ENCODE measurements around the gene AKAP1. TPM values are rescaled to one million over a fixed set of nuclear protein-coding genes. Genes with fewer than 3 reads are reported as not detected.
"Not testable (repeated sequence)": the region's sequence is repeated elsewhere in the genome, so short reads cannot be mapped to it uniquely, and the experiment has no call there.

AKAP1 gene
- polyA plus RNA-seq, 1 experiment = 6.5 TPM

DNA sequence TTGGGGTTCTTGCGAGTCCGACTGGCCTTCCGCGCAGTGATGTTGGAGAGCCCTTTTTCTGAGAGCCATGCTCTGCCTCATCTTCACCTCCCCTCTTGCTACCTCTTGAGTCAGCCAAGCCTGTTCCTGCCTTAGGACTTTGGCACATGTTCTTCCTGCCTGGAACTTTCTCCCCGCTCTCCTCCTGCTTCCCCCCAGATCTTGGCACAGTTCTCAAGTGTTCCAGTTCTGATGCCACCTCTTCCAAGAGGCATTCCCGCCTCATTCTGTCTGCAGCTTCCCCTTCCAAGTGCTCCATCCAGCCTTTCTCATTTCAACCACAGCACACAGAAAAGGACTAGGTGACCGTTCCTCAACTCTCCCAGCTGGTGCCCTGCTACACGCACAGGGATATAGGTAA, 7.7 kb downstream of the AKAP1 start:
- DNase-seq (ENCODE audit: low read depth, low spot score) = no peak
- no peaks in the 10 kb centered on the region for H3K27me3 ChIP-seq (ENCODE audit: control insufficient read depth, insufficient read depth, low read length)
- H3K9me3 ChIP-seq (ENCODE audit: control insufficient read depth, insufficient read depth, low read length) = no peaks in the 10 kb centered on the region
- CTCF ChIA-PET = interaction anchor here (2.3 kb wide), 1 partner anchor 14 kb away, joined by 5 read pairs; no protein-coding TSS in a partner anchor
- POLR2A ChIA-PET = no interaction called here
- TF ChIP-seq, protein P1, sequence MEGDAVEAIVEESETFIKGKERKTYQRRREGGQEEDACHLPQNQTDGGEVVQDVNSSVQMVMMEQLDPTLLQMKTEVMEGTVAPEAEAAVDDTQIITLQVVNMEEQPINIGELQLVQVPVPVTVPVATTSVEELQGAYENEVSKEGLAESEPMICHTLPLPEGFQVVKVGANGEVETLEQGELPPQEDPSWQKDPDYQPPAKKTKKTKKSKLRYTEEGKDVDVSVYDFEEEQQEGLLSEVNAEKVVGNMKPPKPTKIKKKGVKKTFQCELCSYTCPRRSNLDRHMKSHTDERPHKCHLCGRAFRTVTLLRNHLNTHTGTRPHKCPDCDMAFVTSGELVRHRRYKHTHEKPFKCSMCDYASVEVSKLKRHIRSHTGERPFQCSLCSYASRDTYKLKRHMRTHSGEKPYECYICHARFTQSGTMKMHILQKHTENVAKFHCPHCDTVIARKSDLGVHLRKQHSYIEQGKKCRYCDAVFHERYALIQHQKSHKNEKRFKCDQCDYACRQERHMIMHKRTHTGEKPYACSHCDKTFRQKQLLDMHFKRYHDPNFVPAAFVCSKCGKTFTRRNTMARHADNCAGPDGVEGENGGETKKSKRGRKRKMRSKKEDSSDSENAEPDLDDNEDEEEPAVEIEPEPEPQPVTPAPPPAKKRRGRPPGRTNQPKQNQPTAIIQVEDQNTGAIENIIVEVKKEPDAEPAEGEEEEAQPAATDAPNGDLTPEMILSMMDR (IDR thresholded peaks at IDR 0.05; ENCODE audit: low read depth, low read length) = no peak
- H3K27ac ChIP-seq (ENCODE audit: low read depth, low read length) = no peak overlapping the region
- no peak overlapping the region for H3K4me3 ChIP-seq (ENCODE audit: low read depth, low read length)

DNA sequence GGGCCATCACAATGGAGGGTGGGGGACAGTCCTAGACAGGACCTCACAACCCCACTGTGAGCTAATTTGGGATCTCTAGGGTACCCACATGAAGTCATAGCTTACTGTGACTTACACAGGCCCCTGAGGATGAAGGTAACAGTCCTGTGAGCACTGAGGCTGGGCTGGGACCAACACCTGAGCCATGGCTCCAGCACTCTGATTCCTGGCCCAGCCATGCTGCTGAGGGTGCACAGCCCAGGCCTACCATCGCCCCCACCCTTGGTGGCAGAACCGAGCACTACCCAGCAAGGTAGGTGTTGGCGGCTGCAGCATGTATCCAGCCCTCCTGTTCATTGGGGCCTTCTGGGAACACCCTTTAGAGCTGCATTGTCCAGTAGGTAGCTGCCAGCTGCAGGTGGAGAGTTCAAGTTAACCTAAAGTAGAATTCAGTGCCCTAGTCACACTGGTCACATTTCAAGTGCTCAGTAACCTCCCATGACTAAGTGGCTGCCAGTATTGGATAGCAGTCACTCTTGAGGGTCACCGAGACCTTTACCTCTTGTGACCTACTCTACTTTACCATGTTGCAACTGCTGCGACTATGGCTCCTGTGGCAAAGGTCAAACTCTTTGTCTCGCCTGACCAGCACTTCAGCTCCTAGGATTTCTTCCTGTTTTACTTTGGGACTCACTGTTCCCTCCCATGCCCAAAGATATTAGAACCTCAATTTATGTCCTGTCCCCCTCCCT, 11.6 kb downstream of the AKAP1 start:
- no peak for DNase-seq (ENCODE audit: low read depth, low spot score)
- H3K27me3 ChIP-seq (ENCODE audit: control insufficient read depth, insufficient read depth, low read length) = no peaks in the 10 kb centered on the region
- POLR2A ChIA-PET = no interaction called here
- H3K27ac ChIP-seq (ENCODE audit: low read depth, low read length) = no peak overlapping the region
- no peak overlapping the region for H3K4me3 ChIP-seq (ENCODE audit: low read depth, low read length)
- CTCF ChIA-PET = interaction anchor here (0.6 to 1.4 kb wide), 3 partner anchors 24 to 737 kb away, joined by 3 to 4 read pairs (median 3); no protein-coding TSS in a partner anchor
- no peaks in the 10 kb centered on the region for H3K9me3 ChIP-seq (ENCODE audit: control insufficient read depth, insufficient read depth, low read length)
- TF ChIP-seq, protein P1 (IDR thresholded peaks at IDR 0.05; ENCODE audit: low read depth, low read length) = no peak

DNA sequence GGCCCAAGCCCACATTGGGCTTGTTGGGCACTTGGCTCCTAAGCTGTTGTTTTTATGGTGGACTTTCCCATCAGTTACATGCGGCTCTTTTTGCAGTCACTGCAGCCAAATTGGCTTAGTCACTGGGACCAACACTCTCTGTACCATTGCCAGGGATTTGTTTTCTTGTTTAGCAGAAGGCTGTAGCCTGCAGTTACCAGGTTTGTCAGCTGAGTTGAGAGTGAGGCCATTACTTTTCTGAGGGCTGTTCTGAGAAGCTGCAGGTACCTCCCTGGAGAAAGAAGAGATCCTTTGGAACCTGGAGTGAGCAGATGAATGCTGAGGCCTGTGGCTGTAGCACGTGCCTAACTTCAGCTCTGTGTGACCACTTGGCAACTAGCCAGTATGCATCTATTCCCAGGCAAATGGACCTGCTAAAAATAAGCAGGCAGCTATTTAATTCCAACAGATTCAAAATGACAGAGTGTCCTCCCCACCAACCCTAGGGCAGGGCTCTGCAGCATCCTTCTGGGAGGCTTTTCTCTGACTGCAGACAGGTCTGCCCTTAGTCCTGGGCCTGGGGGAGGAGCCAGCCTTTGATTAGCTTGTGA, 12.9 kb downstream of the AKAP1 start:
- CTCF ChIA-PET = interaction anchor here (0.6 to 1.4 kb wide), 2 partner anchors 21 to 145 kb away, joined by 3 to 4 read pairs; no protein-coding TSS in a partner anchor

DNA sequence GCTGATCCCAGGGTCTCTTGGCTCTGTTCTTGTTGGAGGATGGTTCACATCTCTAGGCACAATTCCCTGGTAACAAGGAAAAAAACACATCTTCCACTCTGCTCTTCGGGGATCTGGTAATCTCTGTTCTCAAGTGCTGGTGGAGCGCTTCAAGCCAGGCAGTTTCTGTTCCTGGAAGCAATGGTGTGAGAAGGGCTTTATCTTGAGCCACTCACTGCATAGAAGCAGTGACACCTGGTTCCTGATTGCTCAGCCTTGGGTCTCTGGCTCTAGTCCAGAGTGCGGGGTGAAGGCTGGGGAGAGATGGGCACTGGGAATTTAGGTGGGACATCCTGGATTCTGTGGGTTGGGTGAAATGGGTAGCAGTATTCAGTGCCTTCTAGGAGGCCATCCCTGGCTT, 14.1 kb downstream of the AKAP1 start:
- CTCF ChIA-PET = no interaction called here
- no peaks in the 10 kb centered on the region for H3K9me3 ChIP-seq (ENCODE audit: control insufficient read depth, insufficient read depth, low read length)
- TF ChIP-seq, protein P1 (IDR thresholded peaks at IDR 0.05; ENCODE audit: low read depth, low read length) = no peak
- DNase-seq (ENCODE audit: low read depth, low spot score) = no peak
- no peak overlapping the region for H3K27ac ChIP-seq (ENCODE audit: low read depth, low read length)
- H3K4me3 ChIP-seq (ENCODE audit: low read depth, low read length) = no peak overlapping the region
- H3K27me3 ChIP-seq (ENCODE audit: control insufficient read depth, insufficient read depth, low read length) = no peaks in the 10 kb centered on the region
- POLR2A ChIA-PET = no interaction called here

More for the DNA sequence above, 12.9 kb downstream of the AKAP1 start:
- no peak overlapping the region for H3K27ac ChIP-seq (ENCODE audit: low read depth, low read length)
- TF ChIP-seq, protein P1 (IDR thresholded peaks at IDR 0.05; ENCODE audit: low read depth, low read length) = no peak
- no peak for DNase-seq (ENCODE audit: low read depth, low spot score)
- no peaks in the 10 kb centered on the region for H3K27me3 ChIP-seq (ENCODE audit: control insufficient read depth, insufficient read depth, low read length)
- POLR2A ChIA-PET = no interaction called here
- H3K4me3 ChIP-seq (ENCODE audit: low read depth, low read length) = no peak overlapping the region
- no peaks in the 10 kb centered on the region for H3K9me3 ChIP-seq (ENCODE audit: control insufficient read depth, insufficient read depth, low read length)

DNA sequence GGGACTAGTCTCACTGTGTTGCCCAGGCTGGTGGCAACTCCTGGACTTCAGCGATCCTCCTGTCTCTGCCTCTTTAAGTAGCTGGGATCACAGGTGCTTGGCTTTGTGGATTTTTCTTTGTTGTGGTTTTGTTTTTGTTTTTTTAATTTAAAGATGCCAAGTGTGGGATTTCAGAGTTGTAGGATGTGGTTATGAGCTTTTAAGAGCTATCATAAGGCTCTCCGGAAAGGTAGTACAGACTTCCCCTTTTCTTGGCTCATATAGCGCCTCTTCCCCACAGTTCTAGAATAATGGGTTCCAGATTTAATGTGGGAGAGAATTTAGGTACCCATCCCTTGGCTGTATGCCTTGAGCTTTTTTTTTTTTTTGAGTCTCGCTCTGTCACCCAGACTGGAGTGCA, 17.1 kb downstream of the AKAP1 start:
- no peak overlapping the region for H3K4me3 ChIP-seq (ENCODE audit: low read depth, low read length)
- TF ChIP-seq, protein P1 (IDR thresholded peaks at IDR 0.05; ENCODE audit: low read depth, low read length) = no peak
- DNase-seq (ENCODE audit: low read depth, low spot score) = no peak
- H3K27ac ChIP-seq (ENCODE audit: low read depth, low read length) = no peak overlapping the region
- ChIA-PET POLR2A (no interaction called here), CTCF (no interaction called here)
- no peaks in the 10 kb centered on the region for H3K27me3 ChIP-seq (ENCODE audit: control insufficient read depth, insufficient read depth, low read length)
- H3K9me3 ChIP-seq (ENCODE audit: control insufficient read depth, insufficient read depth, low read length) = no peaks in the 10 kb centered on the region

DNA sequence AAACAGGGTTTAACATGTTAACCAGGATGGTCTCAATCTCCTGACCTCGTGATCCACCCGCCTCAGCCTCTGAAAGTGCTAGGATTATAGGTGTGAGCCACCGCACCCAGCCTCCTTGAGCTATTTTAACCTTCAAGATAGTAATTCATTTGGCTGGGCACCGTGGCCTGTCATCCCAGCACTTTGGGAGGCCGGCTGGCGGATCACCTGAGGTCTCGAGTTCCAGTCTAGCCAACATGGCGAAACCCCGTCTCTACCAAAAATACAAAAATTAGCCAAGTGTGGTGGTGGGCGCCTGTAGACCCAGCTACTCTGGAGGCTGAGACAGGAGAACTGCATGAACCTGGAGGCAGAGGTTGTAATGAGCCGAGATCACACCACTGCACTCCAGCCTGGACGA, 17.6 kb downstream of the AKAP1 start:
- POLR2A ChIA-PET; H3K27ac ChIP-seq (ENCODE audit: low read depth, low read length); H3K27me3 ChIP-seq (ENCODE audit: control insufficient read depth, insufficient read depth, low read length); DNase-seq (ENCODE audit: low read depth, low spot score); H3K9me3 ChIP-seq (ENCODE audit: control insufficient read depth, insufficient read depth, low read length); H3K4me3 ChIP-seq (ENCODE audit: low read depth, low read length); CTCF ChIA-PET: not testable (repeated sequence)
